Measurements from ENCODE around the gene PPME1. TPM values are rescaled to one million over a fixed set of nuclear protein-coding genes. Genes with fewer than 3 reads are reported as not detected.

PPME1 gene
- total RNA-seq, 1 experiment from 2014 or later = 38.1 TPM

GRCh38 chr11:74159642-74160041 lies 11.4 kb upstream of the PPME1 start:
- peaks cover 15% of the 10 kb centered on the region for H3K4me1 Mint-ChIP-seq (ENCODE audit: insufficient read depth, unreplicated experiment)
- intact Hi-C loops (cut with micrococcal nuclease) = no loop called here
- CTCF ChIA-PET = interaction anchor here (0.6 to 2.6 kb wide), 3 partner anchors 11 to 133 kb away, joined by 6 to 9 read pairs (median 8); partner anchors contain the start of genes C2CD3 and PPME1
- TF ChIP-seq, protein P1, sequence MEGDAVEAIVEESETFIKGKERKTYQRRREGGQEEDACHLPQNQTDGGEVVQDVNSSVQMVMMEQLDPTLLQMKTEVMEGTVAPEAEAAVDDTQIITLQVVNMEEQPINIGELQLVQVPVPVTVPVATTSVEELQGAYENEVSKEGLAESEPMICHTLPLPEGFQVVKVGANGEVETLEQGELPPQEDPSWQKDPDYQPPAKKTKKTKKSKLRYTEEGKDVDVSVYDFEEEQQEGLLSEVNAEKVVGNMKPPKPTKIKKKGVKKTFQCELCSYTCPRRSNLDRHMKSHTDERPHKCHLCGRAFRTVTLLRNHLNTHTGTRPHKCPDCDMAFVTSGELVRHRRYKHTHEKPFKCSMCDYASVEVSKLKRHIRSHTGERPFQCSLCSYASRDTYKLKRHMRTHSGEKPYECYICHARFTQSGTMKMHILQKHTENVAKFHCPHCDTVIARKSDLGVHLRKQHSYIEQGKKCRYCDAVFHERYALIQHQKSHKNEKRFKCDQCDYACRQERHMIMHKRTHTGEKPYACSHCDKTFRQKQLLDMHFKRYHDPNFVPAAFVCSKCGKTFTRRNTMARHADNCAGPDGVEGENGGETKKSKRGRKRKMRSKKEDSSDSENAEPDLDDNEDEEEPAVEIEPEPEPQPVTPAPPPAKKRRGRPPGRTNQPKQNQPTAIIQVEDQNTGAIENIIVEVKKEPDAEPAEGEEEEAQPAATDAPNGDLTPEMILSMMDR (IDR thresholded peaks at IDR 0.05; ENCODE audit: unreplicated experiment) = no peak
- H3K4me3 Mint-ChIP-seq (ENCODE audit: unreplicated experiment) = no peak overlapping the region
- POLR2A ChIA-PET = interaction anchor here (1.3 kb wide), 1 partner anchor 11 kb away, joined by 7 read pairs; the partner anchor contains the start of genes C2CD3 and PPME1
- no peak for DNase-seq (ENCODE audit: unreplicated experiment)
- H3K9me3 Mint-ChIP-seq (ENCODE audit: unreplicated experiment) = no peaks in the 10 kb centered on the region
- no peaks in the 10 kb centered on the region for H3K27me3 Mint-ChIP-seq (ENCODE audit: insufficient read depth, unreplicated experiment)
- no TSS peak for BruUV-seq (replicated peaks)
- H3K27ac Mint-ChIP-seq (ENCODE audit: low read depth, unreplicated experiment) = no peak overlapping the region
- peaks cover 31% of the 10 kb centered on the region for H3K36me3 Mint-ChIP-seq (ENCODE audit: insufficient read depth, unreplicated experiment)

GRCh38 chr11:74162681-74163467 lies 8.2 kb upstream of the PPME1 start:
- CTCF ChIA-PET = no interaction called here
- Mint-ChIP-seq H3K27ac (ENCODE audit: low read depth, unreplicated experiment) (no peak overlapping the region), H3K27me3 (ENCODE audit: insufficient read depth, unreplicated experiment) (no peaks in the 10 kb centered on the region), H3K36me3 (ENCODE audit: insufficient read depth, unreplicated experiment) (peaks cover 45% of the 10 kb centered on the region), H3K4me1 (ENCODE audit: insufficient read depth, unreplicated experiment) (no peaks in the 10 kb centered on the region), H3K4me3 (ENCODE audit: unreplicated experiment) (no peak overlapping the region), H3K9me3 (ENCODE audit: unreplicated experiment) (no peaks in the 10 kb centered on the region)
- no TSS peak for BruUV-seq (replicated peaks)
- POLR2A ChIA-PET = interaction anchor here (0.6 to 2.1 kb wide), 4 partner anchors 8 to 36 kb away, joined by 3 to 17 read pairs (median 4); partner anchors contain the start of genes C2CD3 and PPME1
- intact Hi-C loops (cut with micrococcal nuclease) = no loop called here
- no peak for DNase-seq (ENCODE audit: unreplicated experiment)
- TF ChIP-seq, protein P1 (IDR thresholded peaks at IDR 0.05; ENCODE audit: unreplicated experiment) = no peak

- intact Hi-C loops (cut with micrococcal nuclease) = no loop called here
- Mint-ChIP-seq H3K27ac (ENCODE audit: low read depth, unreplicated experiment) (no peak overlapping the region), H3K9me3 (ENCODE audit: unreplicated experiment) (no peaks in the 10 kb centered on the region), H3K36me3 (ENCODE audit: insufficient read depth, unreplicated experiment) (peaks cover 21% of the 10 kb centered on the region), H3K4me1 (ENCODE audit: insufficient read depth, unreplicated experiment) (no peaks in the 10 kb centered on the region), H3K4me3 (ENCODE audit: unreplicated experiment) (no peak overlapping the region), H3K27me3 (ENCODE audit: insufficient read depth, unreplicated experiment) (no peaks in the 10 kb centered on the region)
- POLR2A ChIA-PET = no interaction called here
- TF ChIP-seq, protein P1 (IDR thresholded peaks at IDR 0.05; ENCODE audit: unreplicated experiment) = no peak
- no TSS peak for BruUV-seq (replicated peaks)
- CTCF ChIA-PET = no interaction called here
- DNase-seq (ENCODE audit: unreplicated experiment) = no peak
Measured at GRCh38 chr11:74168838-74169237, 2.3 kb upstream of the PPME1 start.

GRCh38 chr11:74169738-74170458 lies 1.2 kb upstream of the PPME1 start:
- intact Hi-C loops (cut with micrococcal nuclease) = no loop called here
- POLR2A ChIA-PET = interaction anchor here (0.7 to 3.6 kb wide), 15 partner anchors 8 to 409 kb away, joined by 3 to 41 read pairs (median 9); partner anchors contain the start of genes LIPT2 and RAB6A
- BruUV-seq (replicated peaks) = no TSS peak
- Mint-ChIP-seq H3K9me3 (ENCODE audit: unreplicated experiment) (no peaks in the 10 kb centered on the region), H3K4me3 (ENCODE audit: unreplicated experiment) (no peak overlapping the region), H3K4me1 (ENCODE audit: insufficient read depth, unreplicated experiment) (peaks cover 6% of the 10 kb centered on the region), H3K36me3 (ENCODE audit: insufficient read depth, unreplicated experiment) (peaks cover 12% of the 10 kb centered on the region), H3K27me3 (ENCODE audit: insufficient read depth, unreplicated experiment) (no peaks in the 10 kb centered on the region), H3K27ac (ENCODE audit: low read depth, unreplicated experiment) (no peak overlapping the region)
- CTCF ChIA-PET = interaction anchor here (0.7 to 3.0 kb wide), 5 partner anchors 9 to 84 kb away, joined by 3 to 13 read pairs (median 4); no protein-coding TSS in a partner anchor
- DNase-seq (ENCODE audit: unreplicated experiment) = no peak
- TF ChIP-seq, protein P1 (IDR thresholded peaks at IDR 0.05; ENCODE audit: unreplicated experiment) = no peak
